ENCODE measurements around the gene SLC26A2. TPM values are rescaled to one million over a fixed set of nuclear protein-coding genes. Genes with fewer than 3 reads are reported as not detected.

SLC26A2 gene
- total and polyA plus RNA-seq, 2 of the 8 experiments (the other 6 are each of a cell fraction or from before 2014, with no cell fraction given) = 3.7 to 11.4 TPM

GRCh38 chr5:149936700-149937091 lies 23.9 kb upstream of the SLC26A2 start:
- no peaks in the 10 kb centered on the region for H3K36me3 ChIP-seq (ENCODE audit: control insufficient read depth in 2 of 4, insufficient read depth in 4 of 4, low read length in 3 of 4)

More at GRCh38 chr5:149936700-149937091, 23.9 kb upstream of the SLC26A2 start:
- Histone ChIP-seq H3K23me2 (ENCODE audit: low read depth, low read length) (no peaks in the 10 kb centered on the region), H3K27ac (ENCODE audit: low read depth, low read length) (no peak overlapping the region), H4K5ac (ENCODE audit: insufficient read length, low read depth, low read length) (no peak overlapping the region), H3K9me3 (ENCODE audit: insufficient read depth in 2 of 2, low read depth in 1 of 2, low read length in 1 of 2) (no peaks in the 10 kb centered on the region), H3K56ac (replicated peaks; ENCODE audit: insufficient read length, low read depth, low read length) (no peak overlapping the region), H3K9ac (replicated peaks in 1 of 4; ENCODE audit: extremely low read depth in 1 of 4, low read depth in 3 of 4, low read length in 3 of 4) (no peak overlapping the region), H4K20me1 (replicated peaks in 1 of 2; ENCODE audit: control insufficient read depth in 1 of 2, insufficient read depth in 2 of 2, low read length in 2 of 2) (no peaks in the 10 kb centered on the region), H3K4me1 (replicated peaks in 1 of 4; ENCODE audit: control insufficient read depth in 3 of 4, insufficient read depth in 4 of 4, low read length in 3 of 4) (peaks cover 0 to 5% (median 1%) of the 10 kb centered on the region in 4 experiments; a peak in 1 of 7 replicates), H3K4me2 (ENCODE audit: insufficient read depth in 1 of 2, low read depth in 2 of 2, low read length in 2 of 2) (no peak overlapping the region), H3K18ac (ENCODE audit: extremely low read depth, low read length) (no peak overlapping the region), H3K4ac (replicated peaks; ENCODE audit: insufficient read length, low read depth, low read length) (no peak overlapping the region), H2BK12ac (ENCODE audit: low read depth, low read length) (no peak overlapping the region), H2BK15ac (ENCODE audit: low read length) (no peak overlapping the region), H2AK5ac (ENCODE audit: low read depth, low read length) (no peak overlapping the region), H3K79me1 (ENCODE audit: low read depth, low read length) (no peaks in the 10 kb centered on the region), H3K14ac (ENCODE audit: insufficient read length) (no peak overlapping the region), H4K91ac (replicated peaks; ENCODE audit: insufficient read length, low read length) (no peak overlapping the region), H3K23ac (ENCODE audit: insufficient read length) (no peak overlapping the region), H2BK20ac (ENCODE audit: low read length) (no peak overlapping the region), H2BK120ac (replicated peaks; ENCODE audit: low read depth, low read length) (no peak overlapping the region), H2BK5ac (ENCODE audit: low read depth, low read length) (no peak overlapping the region), H2AFZ (ENCODE audit: low read length) (no peak overlapping the region), H3K79me2 (ENCODE audit: control insufficient read depth in 1 of 2, insufficient read depth in 2 of 2, low read length in 2 of 2) (no peaks in the 10 kb centered on the region), H4K8ac (ENCODE audit: extremely low read depth, insufficient read depth, low read length) (no peak overlapping the region), H3K27me3 (replicated peaks in 1 of 4; ENCODE audit: control insufficient read depth in 3 of 4, extremely low read depth in 1 of 4, insufficient read depth in 3 of 4, low read length in 3 of 4) (no peaks in the 10 kb centered on the region; a peak in 2 of 7 replicates), H3K4me3 (ENCODE audit: extremely low read depth in 1 of 4, insufficient read depth in 2 of 4, low read depth in 3 of 4, low read length in 4 of 4) (no peak overlapping the region)
- WGBS, 2 experiments (ENCODE audit: extremely low coverage in 1 of 2, insufficient coverage in 1 of 2, insufficient read length in 1 of 2, insufficient replicate concordance in 2 of 2, low coverage in 1 of 2, low lambda C conversion rate in 2 of 2, missing lambda C conversion rate in 1 of 2) = 88% methylated on average over 3 of the region's 3 CpGs; no CpG with 5 or more reads in 1 of the 2 experiments
- no peak for TF ChIP-seq TCF12 (IDR thresholded peaks at IDR 0.05; ENCODE audit: low read depth, low read length)
- no peak for TF ChIP-seq GTF2F1 (IDR thresholded peaks at IDR 0.05; ENCODE audit: borderline replicate concordance, low read depth, low read length)
- TF ChIP-seq SAP30 (IDR thresholded peaks at IDR 0.05; ENCODE audit: insufficient read depth, insufficient replicate concordance, low read length) = no peak
- no peak for TF ChIP-seq BACH1 (IDR thresholded peaks at IDR 0.05; ENCODE audit: low read length)
- TF ChIP-seq KDM4A (IDR thresholded peaks at IDR 0.05; ENCODE audit: low read depth, low read length, severe bottlenecking) = no peak
- TF ChIP-seq CBX5 (IDR thresholded peaks at IDR 0.05; ENCODE audit: low read depth, low read length) = no peak
- TF ChIP-seq SP2 (IDR thresholded peaks at IDR 0.05; ENCODE audit: low read length) = no peak
- no peak for TF ChIP-seq HDAC2 (IDR thresholded peaks at IDR 0.05; ENCODE audit: borderline replicate concordance in 1 of 2, low read depth in 2 of 2, low read length in 2 of 2)
- no peak for TF ChIP-seq EGR1 (IDR thresholded peaks at IDR 0.05; ENCODE audit: borderline replicate concordance, low read depth, low read length)
- TF ChIP-seq POU5F1 (IDR thresholded peaks at IDR 0.05; ENCODE audit: low read depth, low read length) = no peak
- no peak for TF ChIP-seq TAF1 (IDR thresholded peaks at IDR 0.05; ENCODE audit: low read depth, low read length)
- TF ChIP-seq CEBPB (IDR thresholded peaks at IDR 0.05; ENCODE audit: low read depth, low read length) = no peak
- no peak for DNase-seq (ENCODE audit: low read depth in 1 of 2, low spot score in 2 of 2)
- CTCF ChIA-PET (ENCODE audit: partially characterized antibody) = interaction anchor here (1.0 to 6.4 kb wide), 12 partner anchors 10 to 304 kb away, joined by 3 to 80 read pairs (median 9); partner anchors contain the start of gene SLC26A2
- FAIRE-seq = no peak
- POLR2A ChIA-PET (ENCODE audit: partially characterized antibody) = interaction anchor here (0.9 kb wide), 1 partner anchor 64 kb away, joined by 3 read pairs; the partner anchor contains the start of genes HMGXB3 and TIGD6
